Suppressor macrophage treated with lipopolysaccharide for 1 hour (primary cell): ENCODE results near the gene FNDC3B.
A peak's percentile ranks its signal among the peaks of the same experiment; 100 is the strongest.
"Not testable (repeated sequence)": the region's sequence is repeated elsewhere in the genome, so short reads cannot be mapped to it uniquely, and the experiment has no call there.

Experiments used
- DNase-seq, 3 donors: peaks; one replicate each; pipeline ENCODE4 v3.0.0-alpha.2; 2020 to 2022

The FNDC3B gene

DNA sequence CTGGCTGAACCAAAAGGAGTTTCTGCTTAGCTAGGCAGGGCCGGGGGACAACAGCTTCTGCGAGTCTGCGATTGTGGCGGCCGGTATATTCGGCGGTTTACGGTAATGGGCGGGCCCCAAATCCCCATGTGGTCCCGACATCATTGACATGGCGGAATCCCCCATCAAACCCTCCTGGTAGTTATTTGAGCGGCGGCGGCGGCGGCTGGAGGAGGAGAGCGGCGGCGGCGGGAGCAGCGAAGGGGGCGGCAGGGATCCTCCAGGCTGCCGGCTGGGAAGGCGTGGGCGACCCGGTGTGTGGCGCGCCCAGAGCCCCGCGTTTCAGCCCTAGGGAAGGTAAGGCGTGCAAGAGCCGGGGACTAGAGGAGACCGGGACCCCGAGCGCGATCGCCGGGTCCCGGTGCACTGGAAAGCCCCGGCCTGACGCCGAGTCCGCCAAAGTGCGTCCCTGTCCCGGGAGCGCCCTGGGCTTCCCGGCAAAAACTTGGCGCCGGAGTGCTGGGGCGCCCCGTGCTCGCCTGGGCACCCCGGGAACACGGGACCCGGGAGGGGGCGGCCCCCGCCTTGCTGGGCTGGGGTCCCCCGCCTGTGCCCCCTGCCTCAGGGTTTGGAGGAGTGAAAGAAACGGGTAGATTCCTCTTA lies at the start of gene FNDC3B:
Gene FNDC3B (plus strand): TSS at position 143 of the 642 bp plus-strand sequence. CDS start 72,902 bp downstream, outside the sequence.
- DNase-seq: peak; percentile 97 to 98 (median 97)

DNA sequence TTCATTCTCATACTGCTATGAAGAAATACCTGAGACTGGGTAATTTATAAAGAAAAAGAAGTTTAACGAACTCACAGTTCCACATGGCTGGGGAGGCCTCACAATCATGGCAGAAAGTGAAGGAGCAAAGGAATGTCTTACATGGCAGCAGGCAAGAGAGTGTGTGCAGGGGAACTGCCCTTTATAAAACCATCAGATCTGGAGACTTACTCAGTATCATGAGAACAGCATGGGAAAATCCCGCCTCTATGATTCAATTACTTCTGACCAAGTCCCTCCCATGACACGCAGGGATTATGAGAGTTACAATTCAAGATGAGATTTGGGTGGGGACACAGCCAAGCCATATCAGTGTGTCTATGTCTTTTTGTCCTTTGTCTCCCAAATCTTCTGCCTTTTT lies 49.1 kb upstream of the FNDC3B start:
- DNase-seq: peak; percentile 47 to 64 (median 54)

DNA sequence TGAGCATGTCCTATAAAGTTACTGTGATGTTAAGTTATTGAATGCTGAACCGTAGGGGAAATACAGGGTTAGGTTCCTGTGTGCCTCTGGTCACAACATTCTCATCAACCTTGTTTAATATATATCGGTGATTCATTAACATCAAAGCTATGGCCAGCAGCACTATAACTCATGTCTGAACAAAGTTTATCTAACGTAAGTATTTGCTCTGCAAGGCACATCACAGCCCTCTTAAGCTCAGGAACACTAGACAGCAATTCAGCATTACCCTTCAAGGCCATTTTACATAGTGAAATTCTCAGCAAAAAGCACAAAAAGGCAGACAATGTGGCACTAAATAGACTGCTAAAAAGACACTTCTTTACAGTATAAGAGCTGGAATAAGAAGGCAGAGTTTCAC lies 48.2 kb upstream of the FNDC3B start:
- DNase-seq: no peak

GRCh38 chr3:171994646-171995428 lies 44.5 kb upstream of the FNDC3B start:
- DNase-seq: peak in 1 of 3 donors; percentile 38

GRCh38 chr3:171995486-171995885 lies 43.9 kb upstream of the FNDC3B start:
- no peak for DNase-seq

DNA sequence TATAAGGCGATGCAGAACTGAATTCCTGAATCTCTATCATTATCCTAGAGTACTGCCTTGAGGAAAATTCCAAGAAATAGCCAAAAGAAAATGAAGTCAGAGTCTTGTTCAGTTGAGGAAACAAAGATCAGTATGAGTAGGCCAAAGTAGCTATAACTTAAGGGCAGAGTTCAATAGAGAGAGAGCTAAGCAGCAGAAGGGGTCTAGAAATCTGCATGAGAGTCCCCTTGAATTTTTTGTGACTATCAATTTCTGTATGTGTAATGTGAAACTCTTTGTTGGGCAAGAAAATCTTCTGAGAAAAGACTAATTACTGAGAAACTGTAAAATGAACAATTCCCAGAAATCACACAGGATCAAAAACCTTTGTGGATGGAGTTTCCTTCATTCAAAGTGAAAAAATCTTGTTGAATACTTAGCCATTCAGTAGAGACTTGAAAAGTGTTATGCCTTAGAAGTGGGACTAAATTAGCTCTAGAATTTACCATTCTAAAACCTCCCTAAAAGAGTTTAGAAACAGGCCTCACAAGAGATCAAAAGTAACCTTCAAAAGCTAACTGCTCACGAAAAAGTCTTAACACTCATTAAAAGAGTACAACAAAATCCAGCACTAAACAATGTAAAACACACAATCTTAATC lies 43.1 kb upstream of the FNDC3B start:
- no peak for DNase-seq

DNA sequence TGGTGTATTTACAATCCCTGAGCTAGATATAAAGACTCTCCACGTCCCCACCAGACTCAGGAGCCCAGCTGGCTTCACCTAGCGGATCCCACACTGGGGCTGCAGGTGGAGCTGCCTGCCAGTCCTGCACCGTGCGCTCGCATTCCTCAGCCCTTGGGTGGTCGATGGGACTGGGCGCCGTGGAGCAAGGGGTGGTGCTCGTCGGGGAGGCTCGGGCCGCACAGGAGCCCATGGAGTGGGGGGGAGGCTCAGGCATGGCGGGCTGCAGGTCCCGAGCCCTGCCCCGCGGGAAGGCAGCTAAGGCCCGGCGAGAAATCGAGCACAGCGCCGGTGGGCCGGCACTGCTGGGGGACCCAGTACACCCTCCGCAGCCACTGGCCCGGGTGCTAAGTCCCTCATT lies 40.6 kb upstream of the FNDC3B start:
- DNase-seq: not testable (repeated sequence)

DNA sequence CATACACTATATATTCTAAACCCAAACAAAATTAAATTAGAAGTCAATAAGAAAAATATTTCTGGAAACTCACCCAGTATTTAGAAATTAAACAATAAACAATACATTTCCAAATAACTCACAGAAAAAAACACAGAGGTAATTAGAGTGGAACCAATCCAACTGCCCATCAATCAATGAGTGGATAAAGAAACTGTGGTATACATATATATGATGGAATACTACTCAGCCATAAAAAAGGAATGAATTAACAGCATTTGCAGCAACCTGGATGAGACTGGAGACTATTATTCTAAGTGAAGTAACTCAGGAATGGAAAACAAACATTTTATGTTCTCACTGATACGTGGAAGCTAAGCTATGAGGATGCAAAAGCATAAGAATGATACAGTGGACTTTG lies 37.8 kb upstream of the FNDC3B start:
- not testable (repeated sequence) for DNase-seq

DNA sequence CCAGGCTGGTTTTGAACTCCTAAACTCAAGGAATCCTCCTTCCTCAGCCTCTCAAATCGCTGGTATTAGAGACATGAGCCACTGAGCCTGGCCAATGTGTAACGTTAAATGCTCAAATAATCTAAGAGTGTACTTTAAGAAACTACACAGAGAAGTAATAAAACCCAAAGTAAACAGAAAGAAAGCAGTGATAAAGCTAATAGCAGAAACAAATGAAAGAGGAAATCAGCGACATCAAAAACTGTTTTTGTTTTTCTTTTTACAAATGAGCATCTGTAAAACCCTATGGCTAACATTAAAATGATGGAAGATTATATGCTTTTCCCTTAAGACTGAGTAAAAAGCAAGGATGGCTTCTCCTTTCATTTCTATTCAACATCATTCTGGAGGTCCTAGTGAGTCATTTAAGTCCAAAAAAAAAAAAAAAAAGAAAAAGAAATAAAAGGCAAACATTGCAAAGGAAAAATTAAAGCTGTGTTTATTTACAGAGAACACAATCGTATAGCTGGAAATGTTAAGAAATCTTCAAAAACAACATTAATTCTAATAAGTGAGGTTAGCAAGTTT lies 36.8 kb upstream of the FNDC3B start:
- no peak for DNase-seq

DNA sequence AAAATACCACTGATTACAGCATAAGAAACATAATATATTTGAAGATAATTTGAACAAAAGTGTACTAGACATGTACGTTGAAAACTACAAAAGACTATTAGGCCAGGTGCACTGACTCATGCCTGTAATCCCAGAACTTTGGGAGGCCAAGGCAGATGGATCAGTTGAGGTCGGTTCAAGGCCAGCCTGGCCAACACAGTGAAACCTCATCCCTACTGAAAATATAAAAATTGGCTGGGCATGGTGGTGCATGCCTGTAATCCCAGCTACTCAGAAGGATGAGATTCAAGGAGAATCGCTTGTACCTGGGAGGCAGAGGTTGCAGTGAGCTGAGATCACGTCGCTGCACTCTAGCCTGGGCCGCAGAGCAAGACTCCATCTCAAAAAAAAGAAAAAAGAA lies 36.2 kb upstream of the FNDC3B start:
- no peak for DNase-seq

- no peak for DNase-seq
Observed at GRCh38 chr3:172007065-172007370, 32.4 kb upstream of the FNDC3B start.

DNA sequence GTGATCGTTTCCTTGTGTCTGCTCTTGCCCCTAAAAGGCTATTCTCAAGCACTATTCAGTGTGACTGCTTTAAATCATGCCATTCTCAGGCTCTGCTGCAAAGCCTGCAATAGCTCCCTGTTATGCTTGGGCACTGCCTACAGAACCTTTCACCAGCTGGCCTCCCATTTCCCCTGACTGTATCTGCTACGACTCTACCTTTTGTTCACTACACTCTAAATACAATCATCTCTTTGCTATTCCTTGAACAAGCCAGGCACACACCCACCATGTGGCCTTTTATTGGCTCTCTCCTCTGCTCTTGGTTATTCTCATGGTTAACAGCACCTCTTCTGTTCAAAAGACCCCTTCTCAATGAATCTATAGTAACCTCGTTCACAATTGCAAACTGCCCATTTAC lies 29.6 kb upstream of the FNDC3B start:
- no peak for DNase-seq

- no peak for DNase-seq
Observed at GRCh38 chr3:172012775-172013174, 26.6 kb upstream of the FNDC3B start.

- DNase-seq: no peak
Observed at GRCh38 chr3:172014145-172014544, 25.2 kb upstream of the FNDC3B start.

GRCh38 chr3:172018364-172018763 lies 21.0 kb upstream of the FNDC3B start:
- no peak for DNase-seq

DNA sequence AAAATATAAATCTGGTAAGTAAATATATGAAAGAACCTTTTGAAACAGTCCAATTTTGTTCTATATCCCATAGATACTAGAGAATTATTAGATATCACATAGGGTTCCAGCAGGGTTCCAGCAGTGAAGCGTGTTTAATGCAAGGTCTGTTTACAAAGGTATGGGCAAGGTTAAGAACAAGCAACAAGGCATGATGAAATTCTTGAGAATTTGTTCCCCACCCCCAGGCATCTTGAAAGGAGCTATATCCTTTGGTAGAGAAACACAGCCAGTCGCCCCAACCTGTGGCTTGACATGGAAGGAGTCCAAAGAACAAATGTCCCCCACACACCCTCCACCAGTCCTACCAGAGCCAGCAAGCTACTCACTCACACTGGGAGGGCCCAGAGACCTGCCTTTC lies 18.6 kb upstream of the FNDC3B start:
- no peak for DNase-seq

DNA sequence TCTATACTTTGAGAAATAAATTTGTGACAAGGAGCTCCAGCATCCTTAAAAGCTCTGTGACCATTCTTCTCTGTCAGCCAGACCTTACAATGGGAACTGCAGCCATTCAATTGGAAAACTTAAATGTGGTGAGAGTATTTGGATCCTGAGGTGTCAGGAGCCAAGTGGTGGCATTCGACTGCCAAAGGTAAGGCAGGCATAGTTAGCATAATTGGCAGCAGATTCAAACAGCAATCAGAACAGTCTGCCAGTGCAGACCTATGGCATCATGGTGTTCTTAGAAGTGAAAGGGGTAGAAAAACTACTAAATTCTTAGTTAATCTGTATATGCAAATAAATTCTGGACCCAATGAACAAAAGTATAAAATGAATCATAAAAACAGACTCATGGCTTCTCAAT lies 18.2 kb upstream of the FNDC3B start:
- no peak for DNase-seq

GRCh38 chr3:172021859-172022258 lies 17.5 kb upstream of the FNDC3B start:
- DNase-seq: no peak

DNA sequence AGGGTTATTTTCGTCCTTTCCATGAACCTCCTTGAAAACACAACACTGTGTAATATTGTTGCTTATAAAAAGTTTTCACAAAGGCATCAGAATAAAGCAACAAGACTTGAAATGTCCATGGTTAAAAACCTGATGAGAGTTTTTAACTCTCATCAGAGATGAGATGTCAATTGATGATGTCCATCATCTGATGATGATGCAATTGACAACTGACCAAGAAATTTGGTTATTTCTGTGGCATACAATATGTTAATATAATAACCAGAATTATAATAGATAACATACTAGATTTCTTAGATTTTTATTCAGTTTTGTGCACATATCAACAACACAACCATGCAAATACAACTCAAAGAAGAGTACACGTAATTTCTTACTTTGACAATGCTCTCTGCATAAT lies 15.5 kb upstream of the FNDC3B start:
- DNase-seq: no peak

- DNase-seq: no peak
Observed at GRCh38 chr3:172024679-172025078, 14.7 kb upstream of the FNDC3B start.

DNA sequence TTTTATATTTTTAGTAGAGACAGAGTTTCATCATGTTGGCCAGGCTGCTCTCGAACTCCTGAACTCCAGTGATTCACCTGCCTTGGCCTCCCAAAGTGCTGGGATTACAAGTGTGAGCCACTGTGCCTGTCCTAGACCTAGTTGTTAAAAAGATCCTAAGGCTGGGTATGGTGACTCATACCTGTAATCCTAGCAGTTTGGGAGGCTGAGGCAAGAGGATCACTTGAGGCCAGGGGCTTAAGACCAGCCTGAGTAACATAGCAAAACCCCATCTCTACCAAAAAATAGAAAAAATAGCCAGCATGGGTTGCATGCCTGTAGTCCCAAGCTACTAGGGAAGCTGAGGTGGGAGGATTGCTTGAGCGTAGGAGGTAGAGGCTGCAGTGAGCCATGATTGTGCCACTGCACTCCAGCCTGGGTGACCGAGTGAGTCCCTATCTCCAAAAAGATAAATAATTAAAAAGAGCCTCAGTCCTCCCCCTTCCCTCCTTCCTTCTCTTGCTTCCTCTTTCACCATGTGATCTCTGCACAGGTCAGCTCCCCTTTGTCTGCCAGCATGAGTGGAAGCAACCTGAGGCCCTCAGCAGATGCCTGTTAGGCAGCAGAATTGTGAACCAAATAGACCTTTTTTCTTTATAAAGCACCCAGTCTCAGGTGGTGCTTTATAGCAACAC lies 9.8 kb upstream of the FNDC3B start:
- peak; percentile 25 to 65 (median 51) for DNase-seq

GRCh38 chr3:172030181-172030580 lies 9.2 kb upstream of the FNDC3B start:
- no peak for DNase-seq

DNA sequence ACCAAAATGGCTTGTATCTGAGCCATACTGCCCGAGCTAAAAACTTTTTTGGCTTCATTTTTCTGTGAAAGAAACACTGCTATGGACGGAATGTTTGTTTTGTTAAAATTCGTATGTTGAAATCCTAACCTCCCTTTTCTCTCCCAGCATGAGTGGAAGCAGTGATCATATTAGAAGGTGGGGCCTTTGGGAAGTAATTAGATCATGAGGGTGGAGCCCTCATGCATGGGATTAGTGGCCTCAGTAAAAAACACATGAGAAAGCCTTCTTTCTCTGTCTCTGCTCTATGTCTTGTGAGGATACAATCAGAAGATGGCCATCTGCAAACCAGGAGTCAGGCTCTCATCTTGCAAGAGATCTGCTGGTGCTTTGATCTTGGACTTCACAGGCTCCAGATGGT lies 7.4 kb upstream of the FNDC3B start:
- no peak for DNase-seq
